H9 (cell line): Measurements from ENCODE around the gene PAX6. TPM values are rescaled to one million over a fixed set of nuclear protein-coding genes. Genes with fewer than 3 reads are reported as not detected.
A peak's percentile ranks its signal among the peaks of the same experiment; 100 is the strongest.

ENCODE experiments used
- DNase-seq: peaks from one replicate; pipeline ENCODE4 v3.0.0-alpha.2; 2017
- H2AFZ ChIP-seq: one replicate; pipeline ENCODE4 v1.6.1; 2013; ENCODE audit warnings: mild to moderate bottlenecking, low read length, control low read depth, moderate library complexity
- H2AK5ac ChIP-seq: 2 replicates; pipeline ENCODE4 v1.6.1; 2013; ENCODE audit warnings: low read length, control low read depth, mixed read lengths; ENCODE audit not compliant: insufficient read length
- H2BK120ac ChIP-seq: one replicate; pipeline ENCODE4 v1.6.1; 2013; ENCODE audit warnings: low read depth, mild to moderate bottlenecking, low read length, control low read depth, inconsistent platforms; ENCODE audit not compliant: poor library complexity, severe bottlenecking
- H2BK12ac ChIP-seq: 2 replicates; pipeline ENCODE4 v1.6.1; 2013; ENCODE audit warnings: low read length, control low read depth, mixed read lengths, low read depth; ENCODE audit not compliant: insufficient read length
- H2BK15ac ChIP-seq: 2 replicates; pipeline ENCODE4 v1.6.1; 2013; ENCODE audit warnings: low read depth, low read length, control low read depth
- H2BK20ac ChIP-seq: one replicate; pipeline ENCODE4 v1.6.1; 2013; ENCODE audit warnings: low read depth, mild to moderate bottlenecking, low read length, control low read depth, inconsistent platforms; ENCODE audit not compliant: poor library complexity, severe bottlenecking
- H2BK5ac ChIP-seq: 2 replicates; pipeline ENCODE4 v1.6.1; 2013; ENCODE audit warnings: low read length, control low read depth, mixed read lengths; ENCODE audit not compliant: insufficient read length
- H3K14ac ChIP-seq: 2 replicates; pipeline ENCODE4 v1.6.1; 2013; ENCODE audit warnings: low read length, control low read depth; ENCODE audit not compliant: insufficient read depth
- H3K18ac ChIP-seq: 2 replicates; pipeline ENCODE4 v1.6.1; 2013; ENCODE audit warnings: low read depth, mild to moderate bottlenecking, mixed read lengths, low read length, control low read depth; ENCODE audit not compliant: insufficient read length
- H3K23ac ChIP-seq: 2 replicates; pipeline ENCODE4 v1.6.1; 2013; ENCODE audit warnings: low read length, control low read depth, mixed read lengths, low read depth; ENCODE audit not compliant: insufficient read length
- H3K23me2 ChIP-seq: 2 replicates; pipeline ENCODE4 v1.6.1; 2013; ENCODE audit warnings: low read depth, mild to moderate bottlenecking, mixed read lengths, low read length, control low read depth; ENCODE audit not compliant: insufficient read length, poor library complexity, severe bottlenecking
- H3K27ac ChIP-seq: 2 replicates; pipeline ENCODE4 v1.5.1; 2013; ENCODE audit warnings: low read length, control low read depth, mixed read lengths, low read depth; ENCODE audit not compliant: insufficient read length
- H3K27me3 ChIP-seq: 2 replicates; pipeline ENCODE4 v1.6.1; 2013; ENCODE audit warnings: low read length, control low read depth, inconsistent platforms; ENCODE audit not compliant: insufficient read depth
- H3K4ac ChIP-seq: 2 replicates; pipeline ENCODE4 v1.6.1; 2013; ENCODE audit warnings: low read depth, mild to moderate bottlenecking, control low read depth, inconsistent platforms, low read length, moderate library complexity
- H3K4me1 ChIP-seq: 2 replicates; pipeline ENCODE4 v1.6.1; 2013; ENCODE audit warnings: low read length, control low read depth, inconsistent platforms; ENCODE audit not compliant: insufficient read depth
- H3K4me2 ChIP-seq: 2 replicates; pipeline ENCODE4 v1.6.1; 2013; ENCODE audit warnings: low read length, control low read depth, mixed read lengths; ENCODE audit not compliant: insufficient read length, insufficient read depth
- H3K56ac ChIP-seq: 2 replicates; pipeline ENCODE4 v1.6.1; 2013; ENCODE audit warnings: low read depth, mild to moderate bottlenecking, mixed read lengths, low read length, control low read depth; ENCODE audit not compliant: insufficient read length
- H3K79me1 ChIP-seq: 2 replicates; pipeline ENCODE4 v1.6.1; 2013; ENCODE audit warnings: low read depth, mild to moderate bottlenecking, moderate library complexity, low read length, control low read depth, inconsistent platforms; ENCODE audit not compliant: insufficient read depth, poor library complexity, severe bottlenecking
- H3K79me2 ChIP-seq: 2 replicates; pipeline ENCODE4 v1.6.1; 2013; ENCODE audit warnings: low read length, control low read depth, inconsistent platforms; ENCODE audit not compliant: insufficient read depth
- H3K9ac ChIP-seq: 2 replicates; pipeline ENCODE4 v1.6.1; 2013; ENCODE audit warnings: low read length, control low read depth, mixed read lengths; ENCODE audit not compliant: insufficient read length; ENCODE audit errors: extremely low read depth
- H3K9me3 ChIP-seq: one replicate; pipeline ENCODE4 v1.6.1; 2013; ENCODE audit warnings: low read depth, low read length, inconsistent platforms; ENCODE audit not compliant: control insufficient read depth
- H3T11ph ChIP-seq: one replicate; pipeline ENCODE4 v1.6.1; 2013; ENCODE audit warnings: mild to moderate bottlenecking, low read length, control low read depth, inconsistent platforms
- H4K20me1 ChIP-seq: one replicate; pipeline ENCODE4 v1.6.1; 2013; ENCODE audit not compliant: control insufficient read depth, insufficient read length, insufficient read depth
- H4K5ac ChIP-seq: 2 replicates; pipeline ENCODE4 v1.6.1; 2013; ENCODE audit warnings: low read depth, mild to moderate bottlenecking, mixed read lengths, low read length, control low read depth; ENCODE audit not compliant: insufficient read length
- H4K8ac ChIP-seq: replicated peaks from 2 replicates; pipeline ENCODE4 v1.6.1; 2013; ENCODE audit warnings: low read length, control low read depth, mixed read lengths, low read depth; ENCODE audit not compliant: insufficient read length
- H4K91ac ChIP-seq: 2 replicates; pipeline ENCODE4 v1.6.1; 2013; ENCODE audit warnings: low read depth, mild to moderate bottlenecking, moderate library complexity, mixed read lengths, low read length, control low read depth; ENCODE audit not compliant: insufficient read length
- H3K27ac Mint-ChIP-seq, 3 experiments: 2 replicates in 2 of 3; 3 replicates in 1 of 3; pipeline ENCODE4 v1.8.0; 2020 to 2021; ENCODE audit warnings: mixed read lengths in 3 of 3, mild to moderate bottlenecking in 1 of 3, moderate library complexity in 1 of 3
- H3K27me3 Mint-ChIP-seq: 2 replicates; pipeline ENCODE4 v1.8.0; 2021; ENCODE audit warnings: low read depth, mild to moderate bottlenecking, moderate library complexity, mixed read lengths
- H3K36me3 Mint-ChIP-seq, 3 experiments: 2 replicates in 2 of 3; 3 replicates in 1 of 3; pipeline ENCODE4 v1.8.0; 2020 to 2021; ENCODE audit warnings: low read depth in 3 of 3, mixed read lengths in 3 of 3; ENCODE audit not compliant: insufficient read depth in 1 of 3
- H3K4me1 Mint-ChIP-seq, 2 experiments: 2 replicates each; pipeline ENCODE4 v1.8.0; 2020; ENCODE audit warnings: mixed read lengths in 2 of 2
- H3K4me3 Mint-ChIP-seq, 2 experiments: 2 replicates in 1 of 2; 3 replicates in 1 of 2; pipeline ENCODE4 v1.8.0; 2020 to 2021; ENCODE audit warnings: mild to moderate bottlenecking in 2 of 2, mixed read lengths in 2 of 2, moderate library complexity in 1 of 2
- H3K9me3 Mint-ChIP-seq, 2 experiments: 2 replicates in 1 of 2; 3 replicates in 1 of 2; pipeline ENCODE4 v1.8.0; 2020; ENCODE audit warnings: mild to moderate bottlenecking in 2 of 2, mixed read lengths in 2 of 2, moderate library complexity in 1 of 2
- WGBS: extraction: QIAGEN DNeasy Blood & Tissue Kit; methylation state at CpG from one replicate; pipeline ENCODE4 v1.1.7; 2013; ENCODE audit warnings: missing lambda C conversion rate, low lambda C conversion rate, mixed read lengths; ENCODE audit not compliant: insufficient read length; ENCODE audit errors: extremely low coverage; 5-methylcytosine and 5-hydroxymethylcytosine counted together
- total RNA-seq: library from RNA; stranded (reverse); gene quantifications from 2 replicates; pipeline ENCODE4 v1.2.1, GENCODE V29; 2021
- TF ChIP-seq, protein P1 (sequence below): fragments of 200-600 bp; sonication (generic); conservative IDR thresholded peaks from 3 replicates; pipeline ENCODE4 v1.8.0; 2021; ENCODE audit warnings: antibody characterized with exemption, mild to moderate bottlenecking

The PAX6 gene
- total RNA-seq, 1 experiment from 2014 or later = not detected

DNA sequence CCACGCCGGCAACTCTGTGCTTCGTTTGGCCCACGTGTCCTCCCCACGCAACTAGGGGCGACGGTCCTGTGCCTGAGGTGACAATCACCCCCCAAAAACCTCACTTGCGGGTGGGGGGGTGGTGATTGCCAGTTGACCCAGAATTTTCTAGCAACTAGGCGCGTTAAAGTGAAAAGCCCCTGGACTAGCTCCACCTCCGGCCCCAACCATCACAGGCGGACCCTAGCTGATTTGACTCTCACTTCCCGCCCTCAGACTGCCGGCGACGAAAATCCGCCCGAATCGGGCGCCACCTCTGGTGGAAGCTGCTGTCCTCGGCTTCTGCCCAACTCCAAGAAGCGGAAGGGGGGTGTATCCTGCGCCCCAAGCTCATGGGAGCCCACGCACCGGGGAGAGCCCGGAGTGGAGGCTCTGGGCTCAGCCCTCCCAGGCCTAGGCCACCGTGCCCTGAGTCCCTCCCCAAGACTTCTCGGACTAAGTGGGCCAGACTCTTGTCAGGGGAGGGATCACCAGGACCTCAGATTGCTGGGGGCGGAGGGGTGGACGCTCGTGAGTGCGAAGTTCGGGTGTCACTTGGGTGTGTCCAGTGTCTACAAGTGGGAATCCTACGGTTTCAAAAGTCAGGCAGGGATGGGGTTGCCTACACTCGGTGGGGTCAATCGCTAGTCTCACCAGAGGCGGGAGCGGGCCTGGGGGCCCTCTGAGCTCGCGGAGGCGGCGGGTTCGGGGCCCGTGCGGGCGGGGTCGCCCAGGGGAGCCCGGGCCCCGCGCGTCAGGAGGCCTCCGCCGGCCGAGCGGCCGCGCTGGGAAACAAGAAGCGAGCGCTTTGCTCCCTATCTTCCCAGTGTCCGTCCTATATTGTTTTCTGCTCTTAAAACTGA lies 12.3 kb downstream of the PAX6 start:
- no peak overlapping the region for H3K9ac ChIP-seq
- no peaks in the 10 kb centered on the region for H4K20me1 ChIP-seq
- no peak overlapping the region for H2BK12ac ChIP-seq
- H4K91ac ChIP-seq = no peak overlapping the region
- H2BK120ac ChIP-seq = no peak overlapping the region
- no peaks in the 10 kb centered on the region for H3K79me1 ChIP-seq
- no peak overlapping the region for H2BK15ac ChIP-seq
- no peak overlapping the region for H4K5ac ChIP-seq
- no peak overlapping the region for H3T11ph ChIP-seq
- peaks cover 73% of the 10 kb centered on the region for H3K27me3 ChIP-seq
- TF ChIP-seq, protein P1, sequence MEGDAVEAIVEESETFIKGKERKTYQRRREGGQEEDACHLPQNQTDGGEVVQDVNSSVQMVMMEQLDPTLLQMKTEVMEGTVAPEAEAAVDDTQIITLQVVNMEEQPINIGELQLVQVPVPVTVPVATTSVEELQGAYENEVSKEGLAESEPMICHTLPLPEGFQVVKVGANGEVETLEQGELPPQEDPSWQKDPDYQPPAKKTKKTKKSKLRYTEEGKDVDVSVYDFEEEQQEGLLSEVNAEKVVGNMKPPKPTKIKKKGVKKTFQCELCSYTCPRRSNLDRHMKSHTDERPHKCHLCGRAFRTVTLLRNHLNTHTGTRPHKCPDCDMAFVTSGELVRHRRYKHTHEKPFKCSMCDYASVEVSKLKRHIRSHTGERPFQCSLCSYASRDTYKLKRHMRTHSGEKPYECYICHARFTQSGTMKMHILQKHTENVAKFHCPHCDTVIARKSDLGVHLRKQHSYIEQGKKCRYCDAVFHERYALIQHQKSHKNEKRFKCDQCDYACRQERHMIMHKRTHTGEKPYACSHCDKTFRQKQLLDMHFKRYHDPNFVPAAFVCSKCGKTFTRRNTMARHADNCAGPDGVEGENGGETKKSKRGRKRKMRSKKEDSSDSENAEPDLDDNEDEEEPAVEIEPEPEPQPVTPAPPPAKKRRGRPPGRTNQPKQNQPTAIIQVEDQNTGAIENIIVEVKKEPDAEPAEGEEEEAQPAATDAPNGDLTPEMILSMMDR = peak; percentile 70
- Mint-ChIP-seq H3K27ac (no peak overlapping the region), H3K9me3 (peaks cover 3 to 6% of the 10 kb centered on the region in 2 experiments; a peak in 2 of 5 replicates), H3K36me3 (no peaks in the 10 kb centered on the region), H3K27me3 (peaks cover 100% of the 10 kb centered on the region), H3K4me1 (peaks cover 24 to 57% of the 10 kb centered on the region in 2 experiments), H3K4me3 (peak overlapping the region; percentile 49 to 77)
- H3K27ac ChIP-seq = no peak overlapping the region
- peaks cover 10% of the 10 kb centered on the region for H3K23me2 ChIP-seq
- H3K79me2 ChIP-seq = no peaks in the 10 kb centered on the region
- no peak overlapping the region for H3K14ac ChIP-seq
- H3K4ac ChIP-seq = no peak overlapping the region
- H3K18ac ChIP-seq = no peak overlapping the region
- H3K4me2 ChIP-seq = peak overlapping the region; percentile 49
- peak; percentile 89 for DNase-seq
- H3K4me1 ChIP-seq = no peaks in the 10 kb centered on the region
- no peak overlapping the region for H2AFZ ChIP-seq
- no peak overlapping the region for H2BK20ac ChIP-seq
- no peak overlapping the region for H3K56ac ChIP-seq
- no peak overlapping the region for H3K23ac ChIP-seq
- H2BK5ac ChIP-seq = no peak overlapping the region
- no CpG with 5 or more reads among the region's 60 CpGs for WGBS
- H2AK5ac ChIP-seq = no peak overlapping the region
- H4K8ac ChIP-seq = no peak overlapping the region
- no peaks in the 10 kb centered on the region for H3K9me3 ChIP-seq
